Keratinocyte (primary cell): ENCODE measurements around the gene ASIC1. TPM values are rescaled to one million over a fixed set of nuclear protein-coding genes. Genes with fewer than 3 reads are reported as not detected.

Experiments used
- DNase-seq: peaks from one replicate; pipeline ENCODE4 v3.0.0-alpha.2; 2011; ENCODE audit warnings: low read depth, missing footprints, low spot score
- FAIRE-seq: peaks from 2 replicates; lab custom pipeline; 2011; peaks lifted over from hg19 to GRCh38; lab: Jason Lieb, UNC
- H2AFZ ChIP-seq: 2 replicates; pipeline ENCODE4 v1.6.0; 2012; ENCODE audit warnings: low read length, control low read depth, inconsistent platforms; ENCODE audit not compliant: control insufficient read depth
- H3K27ac ChIP-seq: 2 replicates; pipeline ENCODE4 v1.5.1; 2011; ENCODE audit warnings: low read length; ENCODE audit not compliant: control insufficient read depth, insufficient read depth
- H3K27me3 ChIP-seq: 3 replicates; pipeline ENCODE4 v1.6.0; 2011; ENCODE audit warnings: low read length; ENCODE audit not compliant: control insufficient read depth, insufficient read depth; ENCODE audit errors: extremely low read depth
- H3K36me3 ChIP-seq, 2 experiments: 2 replicates in 1 of 2; 3 replicates in 1 of 2; pipeline ENCODE4 v1.5.1; 2011; ENCODE audit warnings: low read length in 2 of 2, mild to moderate bottlenecking in 1 of 2; ENCODE audit not compliant: control insufficient read depth in 2 of 2, insufficient read depth in 2 of 2; ENCODE audit errors: extremely low read depth in 1 of 2
- H3K4me1 ChIP-seq: 3 replicates; pipeline ENCODE4 v1.5.1; 2011; ENCODE audit warnings: low read length; ENCODE audit not compliant: control insufficient read depth, insufficient read depth; ENCODE audit errors: extremely low read depth
- H3K4me2 ChIP-seq: 3 replicates; pipeline ENCODE4 v1.6.0; 2011; ENCODE audit warnings: low read depth, low read length; ENCODE audit not compliant: control insufficient read depth, insufficient read depth; ENCODE audit errors: extremely low read depth
- H3K4me3 ChIP-seq, 3 experiments: fragments of 200-600 bp in 1 of 3; sonication (generic) in 1 of 3; 2 replicates in 2 of 3; 3 replicates in 1 of 3; pipeline ENCODE4 v1.5.1; 2011 to 2016; ENCODE audit warnings: low read length in 3 of 3, mild to moderate bottlenecking in 3 of 3, control low read depth in 2 of 3, inconsistent platforms in 1 of 3, low read depth in 1 of 3, mixed read lengths in 1 of 3, mixed run types in 1 of 3, moderate library complexity in 1 of 3; ENCODE audit not compliant: control insufficient read depth in 2 of 3, insufficient read depth in 2 of 3; ENCODE audit errors: extremely low read depth in 1 of 3
- H3K79me2 ChIP-seq: 2 replicates; pipeline ENCODE4 v1.6.0; 2012; ENCODE audit warnings: low read length; ENCODE audit not compliant: control insufficient read depth, insufficient read depth
- H3K9ac ChIP-seq: 3 replicates; pipeline ENCODE4 v1.6.0; 2011; ENCODE audit warnings: low read length; ENCODE audit not compliant: control insufficient read depth, insufficient read depth; ENCODE audit errors: extremely low read depth
- H3K9me1 ChIP-seq: 3 replicates; pipeline ENCODE4 v1.6.0; 2011; ENCODE audit warnings: low read length; ENCODE audit not compliant: control insufficient read depth, insufficient read depth; ENCODE audit errors: extremely low read depth
- H3K9me3 ChIP-seq: 2 replicates; pipeline ENCODE4 v1.5.1; 2012; ENCODE audit warnings: low read depth, low read length; ENCODE audit not compliant: control insufficient read depth
- H4K20me1 ChIP-seq: 3 replicates; pipeline ENCODE4 v1.6.0; 2011; ENCODE audit warnings: low read length; ENCODE audit not compliant: control insufficient read depth, insufficient read depth; ENCODE audit errors: extremely low read depth
- CTCF ChIP-seq, 3 experiments: IDR thresholded peaks in 1 of 3; conservative IDR thresholded peaks in 1 of 3; optimal IDR thresholded peaks in 1 of 3; 2 replicates in 2 of 3; 3 replicates in 1 of 3; pipeline versions ENCODE3 to v1.5.1; 2011; ENCODE audit warnings: low read length in 3 of 3, mild to moderate bottlenecking in 3 of 3, moderate library complexity in 2 of 3, control low read depth in 1 of 3, inconsistent platforms in 1 of 3; ENCODE audit not compliant: insufficient read depth in 2 of 3; ENCODE audit errors: extremely low read depth in 1 of 3
- EZH2 ChIP-seq: IDR thresholded peaks from one replicate; pipeline ENCODE4 v1.6.1; 2012; ENCODE audit warnings: inconsistent platforms, mild to moderate bottlenecking, low read length, moderate library complexity
- dilution Hi-C: fragments of 300-500 bp; cut with MboI; formaldehyde crosslinking; loops from one replicate; pipeline ENCODE4 v1.7.0; 2020; ENCODE audit warnings: low sequenced_read_pairs; ENCODE audit not compliant: extremely low pct_ligation_motif_present
- polyA plus RNA-seq, 5 experiments: library from polyadenylated mRNA; depleted of rRNA in 3 of 5; stranded (reverse) in 3 of 5; stranded (forward) in 1 of 5; unstranded in 1 of 5; fragments of >200 nt; gene quantifications; 1 replicate in 1 of 5; 2 replicates in 3 of 5; 3 replicates in 1 of 5; pipeline versions ENCODE4 v1.2.1 to v1.2.3, GENCODE V29; 2011 to 2012; ENCODE audit warnings: missing spikeins in 2 of 5, low read depth in 1 of 5, low replicate concordance in 1 of 5

Gene ASIC1
- polyA plus RNA-seq, 1 donor (not counting 4 experiments of a cell fraction or from before 2014, with no cell fraction given): 5.7 TPM

- Histone ChIP-seq H3K36me3 (no peaks in the 10 kb centered on the region), H3K9me1 (no peaks in the 10 kb centered on the region), H3K4me2 (no peak overlapping the region), H3K27ac (no peak overlapping the region), H4K20me1 (no peaks in the 10 kb centered on the region), H3K9me3 (no peaks in the 10 kb centered on the region), H3K79me2 (no peaks in the 10 kb centered on the region), H3K9ac (no peak overlapping the region), H3K4me3 (no peak overlapping the region), H3K4me1 (peaks cover 5% of the 10 kb centered on the region), H3K27me3 (peaks cover 22% of the 10 kb centered on the region), H2AFZ (no peak overlapping the region)
- no peak for TF ChIP-seq CTCF (optimal IDR thresholded peaks at IDR 0.05 in 1 of 3, IDR thresholded peaks at IDR 0.05 in 1 of 3, conservative IDR thresholded peaks at IDR 0.05 in 1 of 3; ENCODE audit: extremely low read depth in 1 of 3, insufficient read depth in 2 of 3, low read length in 3 of 3)
- TF ChIP-seq EZH2: no peak
- dilution Hi-C loops: loop anchor here (25.0 kb wide), 1 partner anchor 191 kb away; no protein-coding TSS in a partner anchor
- DNase-seq (no peak), FAIRE-seq (no peak)
Observed at GRCh38 chr12:50052964-50053363, 4.4 kb upstream of the ASIC1 start.

GRCh38 chr12:50053583-50053982 is 3.8 kb upstream of the ASIC1 start:
- H3K27ac ChIP-seq: no peak overlapping the region
- no peak overlapping the region for H3K4me3 ChIP-seq
- H4K20me1 ChIP-seq: no peaks in the 10 kb centered on the region
- dilution Hi-C loops: loop anchor here (25.0 kb wide), 1 partner anchor 191 kb away; no protein-coding TSS in a partner anchor
- TF ChIP-seq EZH2: no peak
- TF ChIP-seq CTCF (optimal IDR thresholded peaks at IDR 0.05 in 1 of 3, IDR thresholded peaks at IDR 0.05 in 1 of 3, conservative IDR thresholded peaks at IDR 0.05 in 1 of 3; ENCODE audit: extremely low read depth in 1 of 3, insufficient read depth in 2 of 3, low read length in 3 of 3): no peak
- no peaks in the 10 kb centered on the region for H3K36me3 ChIP-seq
- no peak overlapping the region for H3K9ac ChIP-seq
- H3K9me3 ChIP-seq: no peaks in the 10 kb centered on the region
- DNase-seq: no peak
- no peak for FAIRE-seq
- H3K79me2 ChIP-seq: no peaks in the 10 kb centered on the region
- H3K9me1 ChIP-seq: no peaks in the 10 kb centered on the region
- peaks cover 5% of the 10 kb centered on the region for H3K4me1 ChIP-seq
- H2AFZ ChIP-seq: no peak overlapping the region
- H3K4me2 ChIP-seq: no peak overlapping the region
- peaks cover 22% of the 10 kb centered on the region for H3K27me3 ChIP-seq
